ENCODE measurements around the gene CDHR4.
"Not testable (repeated sequence)": the region's sequence is repeated elsewhere in the genome, so short reads cannot be mapped to it uniquely, and the experiment has no call there.

Gene CDHR4

DNA sequence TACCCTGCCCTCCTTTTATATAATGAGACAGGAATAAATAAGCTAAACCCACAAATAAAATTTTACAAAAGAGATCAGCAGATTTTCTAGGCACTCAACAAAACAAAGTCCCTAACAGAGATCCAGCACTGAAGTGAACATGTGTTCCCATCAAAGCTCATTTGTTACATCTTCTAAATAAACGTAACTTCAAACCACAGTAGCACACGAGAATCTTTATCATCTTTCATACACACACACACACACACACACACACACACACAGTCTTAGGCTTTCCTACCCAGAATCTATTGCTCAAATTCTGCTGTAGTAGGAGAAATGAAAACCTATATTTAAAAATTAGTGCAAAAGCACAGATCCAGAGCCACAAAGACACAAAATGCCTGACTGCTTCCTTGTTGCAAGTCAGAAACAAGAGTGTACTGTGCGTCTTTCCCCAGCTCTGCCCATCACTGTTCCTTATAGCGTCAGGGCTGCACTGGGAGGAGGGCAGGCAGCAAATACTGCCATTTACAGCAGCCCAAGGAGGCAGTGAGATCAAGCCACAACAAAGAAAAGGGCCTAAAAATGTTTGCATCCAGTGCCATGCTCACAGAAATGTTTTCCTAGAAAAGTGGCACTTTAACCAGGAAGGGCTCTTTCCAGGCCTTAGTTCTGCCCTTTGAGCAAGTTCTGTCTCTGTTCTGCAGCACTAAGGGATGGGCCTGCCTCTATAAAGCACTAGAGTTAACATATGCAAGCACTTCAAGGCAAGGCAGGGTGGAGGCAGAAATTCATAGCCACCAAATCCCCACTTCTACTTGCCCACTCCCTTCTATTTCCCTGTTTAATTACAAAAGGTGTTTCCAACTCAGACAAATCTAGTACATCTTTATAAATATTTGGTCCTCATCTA is 19.3 kb downstream of the CDHR4 start:
- DNase-seq = no peak

DNA sequence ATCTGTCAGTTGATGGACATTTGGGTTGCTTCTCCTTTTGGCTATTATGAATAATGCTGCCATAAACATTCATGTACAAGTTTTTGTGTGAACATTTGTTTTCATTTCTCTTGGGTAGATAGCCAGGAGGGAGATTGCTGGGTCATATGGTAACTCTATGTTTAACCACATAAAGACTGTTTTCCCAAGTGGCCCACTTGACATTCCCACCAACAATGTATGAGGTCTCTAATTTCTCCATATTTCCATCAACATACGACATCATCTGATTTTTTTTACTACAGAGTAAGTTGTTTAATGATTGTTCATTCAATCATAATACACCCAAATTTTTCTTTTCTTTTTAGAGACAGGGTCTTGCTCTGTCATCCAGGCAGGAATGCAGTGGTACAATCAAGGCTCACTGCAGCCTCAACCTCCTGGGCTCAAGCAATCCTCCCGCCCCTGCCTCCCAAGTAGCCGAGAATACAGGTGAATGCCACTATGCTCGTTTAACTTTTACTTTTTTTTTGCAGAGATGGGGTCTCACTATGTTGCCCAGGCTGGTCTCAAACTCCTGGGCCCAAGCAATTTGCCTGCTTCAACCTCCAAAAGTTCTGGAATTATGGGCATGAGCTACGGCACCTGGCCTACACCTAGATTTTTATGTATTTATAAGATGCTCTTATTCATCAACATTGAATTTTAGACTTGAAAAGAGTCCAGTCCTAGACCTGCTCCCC is 20.2 kb downstream of the CDHR4 start:
- no peak for DNase-seq

DNA sequence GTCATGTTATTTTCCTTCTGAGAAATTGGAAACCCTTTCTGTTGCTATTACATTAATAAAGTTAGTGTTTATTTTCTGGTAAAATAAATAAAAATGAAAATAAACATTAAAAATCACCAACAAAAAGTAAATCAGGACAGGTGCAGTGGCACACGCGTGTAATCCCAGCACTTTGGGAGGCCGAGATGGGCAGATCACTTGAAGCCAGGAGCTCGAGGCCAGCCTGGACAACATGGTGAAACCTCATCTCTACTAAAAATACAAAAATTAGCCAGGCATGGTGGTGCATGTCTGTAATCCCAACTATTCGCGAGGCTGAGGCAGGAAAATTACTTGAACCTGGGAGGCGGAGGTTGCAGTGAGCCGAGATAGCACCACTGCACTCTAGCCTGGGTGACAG is 23.6 kb downstream of the CDHR4 start:
- not testable (repeated sequence) for DNase-seq

DNA sequence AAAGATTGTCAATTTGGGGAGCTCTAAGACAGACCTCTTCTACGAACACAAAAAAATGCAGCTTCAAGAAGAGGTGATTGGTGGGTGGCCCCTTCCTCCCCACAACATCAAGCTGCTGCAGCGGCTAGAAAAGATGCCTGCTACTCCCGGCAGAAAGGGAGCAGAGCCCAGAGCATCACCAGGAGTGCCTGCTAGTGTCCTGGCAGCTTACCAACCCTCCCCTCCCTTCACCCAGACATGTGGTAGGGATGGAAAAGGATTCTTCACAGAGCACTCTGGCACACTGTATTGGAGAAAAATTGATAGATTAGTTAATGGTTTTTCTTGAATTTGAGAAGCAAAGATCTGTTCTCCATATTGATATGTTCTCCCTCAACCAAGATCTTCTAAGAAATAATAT is 24.1 kb downstream of the CDHR4 start:
- DNase-seq = no peak

DNA sequence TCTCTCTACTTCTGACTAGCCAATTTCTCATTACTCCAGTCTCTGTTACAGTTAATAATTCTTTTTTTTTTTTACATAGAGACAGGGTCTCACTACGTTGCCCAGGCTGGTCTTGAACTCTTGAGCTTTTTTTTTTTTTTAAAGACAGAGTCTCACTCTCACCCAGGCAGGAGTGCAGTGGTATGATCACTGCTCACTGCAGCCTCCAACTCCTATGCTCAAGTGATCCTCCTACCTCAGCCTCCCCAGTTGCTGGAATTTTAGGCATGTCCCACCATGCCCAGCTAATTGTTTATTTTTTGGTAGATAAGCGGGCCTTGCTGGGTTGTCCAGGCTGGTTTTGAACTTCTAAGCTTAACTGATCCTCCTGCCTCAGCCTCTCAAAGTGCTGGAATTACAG is 27.0 kb downstream of the CDHR4 start:
- DNase-seq = no peak

DNA sequence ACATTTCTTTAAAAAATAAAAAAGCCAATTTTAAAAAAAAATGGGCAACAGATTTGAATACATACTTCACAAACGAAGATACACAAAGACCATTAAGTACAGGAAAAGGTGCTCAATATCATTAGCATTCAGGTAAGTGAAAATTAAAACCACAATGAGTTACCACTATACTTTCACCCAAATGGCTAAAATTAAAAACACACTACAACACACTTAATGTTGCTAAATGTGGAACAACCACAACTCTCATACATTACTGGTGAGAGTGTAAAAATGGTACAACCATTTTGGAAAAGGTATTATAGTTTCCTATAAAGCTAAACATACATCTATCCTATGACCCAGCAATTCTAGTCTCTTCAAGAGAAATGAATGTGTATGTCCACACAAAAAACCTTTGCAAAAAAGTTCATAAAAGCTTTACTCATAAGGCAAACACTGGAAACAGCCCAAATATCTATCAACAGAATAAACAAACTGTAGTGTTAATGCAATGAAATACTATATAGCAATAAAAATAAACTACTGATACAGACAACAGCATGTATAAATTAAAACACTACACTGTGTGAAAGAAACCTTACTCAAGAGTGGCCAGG is 28.2 kb downstream of the CDHR4 start:
- DNase-seq = no peak

DNA sequence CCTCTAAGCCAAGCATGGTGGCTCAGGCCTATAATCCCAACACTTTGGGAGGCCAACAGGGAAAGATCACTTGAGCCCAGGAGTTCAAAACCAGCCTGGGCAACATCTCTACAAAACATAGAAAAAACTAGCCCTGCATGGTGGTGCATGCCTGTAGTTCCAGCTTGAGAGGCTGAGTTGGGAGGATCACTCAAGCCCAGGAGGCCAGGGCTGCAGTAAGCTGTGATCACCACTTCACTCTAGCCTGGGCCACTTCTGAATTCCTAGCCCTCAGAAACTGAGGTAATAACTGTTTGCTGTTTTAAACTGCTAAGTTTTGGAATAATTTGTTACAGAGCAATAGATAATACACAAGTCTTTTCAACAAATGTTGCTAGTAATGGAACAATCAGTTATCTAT is 29.7 kb downstream of the CDHR4 start:
- no peak for DNase-seq

DNA sequence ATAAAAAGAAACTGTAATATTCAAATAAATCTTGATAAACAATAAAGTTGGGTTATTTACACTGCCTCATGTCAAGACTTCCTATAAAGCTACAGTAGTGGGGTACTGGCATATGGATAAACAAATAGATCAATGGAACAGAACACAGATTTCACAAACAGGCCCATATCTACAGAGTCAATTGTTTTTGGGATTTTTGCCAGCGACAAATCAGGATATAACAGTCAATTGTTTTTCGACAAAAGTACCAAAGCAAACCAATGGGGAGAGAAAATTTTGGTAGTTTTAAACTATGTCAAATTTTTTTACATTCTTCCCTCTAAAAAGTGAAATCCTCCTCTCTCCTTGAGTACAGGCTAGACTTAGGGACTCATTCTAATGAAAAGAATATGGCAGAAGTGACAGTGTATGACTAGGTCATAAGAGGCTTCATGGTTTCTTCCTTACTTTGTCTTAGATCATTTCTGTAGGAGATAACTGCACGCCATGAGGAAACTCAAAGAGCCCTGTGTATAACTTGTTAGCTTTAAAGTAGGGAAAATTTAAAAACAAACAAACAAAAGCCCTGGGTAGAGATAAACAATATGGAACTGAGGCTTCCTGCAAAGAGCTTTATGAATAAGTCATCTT is 30.3 kb downstream of the CDHR4 start:
- DNase-seq = no peak

DNA sequence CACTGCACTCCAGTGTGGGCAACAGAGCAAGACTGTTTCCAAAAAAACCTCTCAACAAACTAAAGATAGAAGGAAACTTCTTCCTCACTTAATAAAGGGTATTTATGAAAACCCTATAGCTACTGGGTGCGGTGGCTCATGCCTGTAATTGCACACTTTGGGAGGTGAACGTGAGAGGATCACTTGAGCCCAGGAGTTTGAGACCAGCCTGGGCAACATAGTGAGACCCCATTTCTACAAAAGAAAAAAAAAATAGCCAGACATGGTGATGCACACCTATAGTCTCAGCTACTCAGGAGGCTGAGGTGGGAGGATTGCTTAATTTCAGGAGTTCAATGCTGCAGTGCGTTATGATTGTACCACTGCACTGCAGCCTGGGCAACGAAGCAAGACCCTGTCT is 35.7 kb downstream of the CDHR4 start:
- DNase-seq = no peak

DNA sequence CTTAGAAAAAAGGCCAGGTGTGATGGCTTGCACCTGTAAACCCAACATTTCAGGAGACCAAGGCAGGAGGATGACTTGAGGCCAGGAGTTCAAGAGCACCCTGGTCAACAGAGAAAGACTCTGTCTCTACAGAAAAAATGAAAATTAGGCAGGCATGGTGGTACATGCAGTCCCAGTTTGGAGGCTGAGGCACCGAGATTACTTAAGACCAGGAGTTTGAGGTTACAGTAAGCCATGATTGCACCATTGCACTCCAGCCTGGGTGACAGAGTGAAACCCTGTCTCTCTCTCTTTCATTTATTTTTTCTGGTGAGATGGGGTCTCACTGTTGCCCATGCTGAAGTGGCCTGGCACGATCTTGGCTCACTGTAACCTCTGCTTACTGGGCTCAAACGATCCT is 38.0 kb downstream of the CDHR4 start:
- DNase-seq = no peak

DNA sequence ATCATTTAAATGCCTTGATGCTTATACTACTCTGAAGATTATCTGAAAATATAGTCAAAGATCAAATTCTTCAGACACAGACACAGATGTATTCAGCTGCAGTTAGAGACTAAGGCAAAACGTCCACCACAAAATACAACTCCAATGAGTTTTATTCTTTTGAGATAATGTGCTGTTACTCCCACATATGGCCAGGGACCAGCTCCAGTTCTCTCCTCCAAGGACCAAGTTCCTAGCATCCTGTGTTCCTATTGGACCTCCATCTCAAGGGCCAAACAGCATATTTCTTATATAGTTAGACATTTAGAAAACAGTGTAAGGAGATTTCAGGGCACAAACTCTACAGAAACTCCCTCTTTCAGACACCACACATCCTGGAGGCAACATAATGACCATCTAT is 40.4 kb downstream of the CDHR4 start:
- no peak for DNase-seq

DNA sequence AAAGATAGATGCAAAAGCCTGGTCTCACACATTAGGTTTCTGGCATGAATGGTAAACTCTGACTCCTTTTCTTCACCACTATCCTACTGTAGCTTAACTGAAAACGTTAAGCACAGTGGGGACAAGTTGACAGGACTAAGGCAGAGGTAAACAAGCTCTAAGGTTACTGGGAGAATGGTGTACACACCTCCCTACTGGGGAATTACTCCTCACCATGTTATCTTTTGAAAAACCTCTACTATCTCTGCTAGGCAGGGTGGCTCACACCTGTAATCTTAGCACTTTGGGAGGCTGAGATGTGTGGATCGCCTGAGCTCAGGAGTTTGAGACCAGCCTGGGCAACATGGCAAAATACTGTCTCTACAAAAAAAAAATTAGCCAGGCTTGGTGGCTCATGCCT is 42.5 kb downstream of the CDHR4 start:
- DNase-seq = no peak

DNA sequence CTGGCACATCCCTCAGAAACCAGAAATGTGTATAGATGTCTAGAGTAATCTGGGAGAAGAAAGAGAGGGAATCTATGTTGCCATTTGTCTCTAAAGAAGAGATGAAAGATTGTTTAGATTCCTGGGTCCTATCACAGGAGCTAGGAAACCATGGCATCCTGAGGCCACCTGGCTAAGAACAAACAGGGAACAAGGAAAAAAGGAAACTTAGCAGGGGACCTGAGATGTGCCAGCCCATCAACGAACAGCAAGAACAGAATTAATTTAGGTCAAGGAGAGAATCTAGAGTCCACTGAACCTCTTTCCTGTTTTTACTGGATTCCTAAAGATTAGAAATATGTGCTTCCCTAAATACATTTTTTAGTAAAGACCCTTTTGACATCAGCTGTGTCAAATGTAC is 43.6 kb downstream of the CDHR4 start:
- DNase-seq = no peak

DNA sequence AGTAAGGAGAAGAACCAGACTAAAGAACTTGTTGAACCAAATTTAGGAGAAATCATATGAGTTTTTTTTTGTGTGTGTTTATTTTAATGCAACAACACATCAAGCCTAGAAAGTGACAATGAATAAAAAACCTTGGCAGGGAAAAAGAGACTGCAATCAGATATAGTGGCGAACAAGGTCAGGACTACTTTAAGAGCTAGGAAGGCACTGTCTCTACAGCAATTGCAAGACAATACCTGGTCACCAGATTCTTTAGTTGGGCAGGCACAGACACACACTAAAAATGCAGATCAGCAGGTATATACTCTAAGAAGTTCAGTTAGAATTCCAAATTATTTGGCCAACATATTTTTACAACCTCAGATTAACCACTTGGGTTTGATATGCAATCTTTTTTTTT is 45.1 kb downstream of the CDHR4 start:
- no peak for DNase-seq

DNA sequence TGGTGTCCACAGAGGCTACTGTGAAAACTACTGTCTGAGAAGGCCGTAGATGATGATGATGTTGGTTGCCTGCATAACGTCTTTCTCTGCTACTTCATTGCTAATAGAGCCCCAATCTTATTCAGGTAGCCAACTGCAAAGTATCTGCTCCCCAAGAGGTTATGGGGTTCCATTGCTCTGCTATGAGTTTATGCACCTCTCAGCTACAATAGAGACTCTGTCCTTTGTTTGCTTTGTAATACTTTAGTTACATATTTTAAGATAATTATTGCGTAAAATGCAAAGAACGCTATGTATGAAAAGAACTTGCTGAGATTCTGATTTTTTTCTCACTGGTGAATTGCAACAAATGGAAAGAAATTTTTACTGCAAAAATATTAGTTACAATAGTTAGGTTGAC is 48.2 kb downstream of the CDHR4 start:
- DNase-seq = no peak

DNA sequence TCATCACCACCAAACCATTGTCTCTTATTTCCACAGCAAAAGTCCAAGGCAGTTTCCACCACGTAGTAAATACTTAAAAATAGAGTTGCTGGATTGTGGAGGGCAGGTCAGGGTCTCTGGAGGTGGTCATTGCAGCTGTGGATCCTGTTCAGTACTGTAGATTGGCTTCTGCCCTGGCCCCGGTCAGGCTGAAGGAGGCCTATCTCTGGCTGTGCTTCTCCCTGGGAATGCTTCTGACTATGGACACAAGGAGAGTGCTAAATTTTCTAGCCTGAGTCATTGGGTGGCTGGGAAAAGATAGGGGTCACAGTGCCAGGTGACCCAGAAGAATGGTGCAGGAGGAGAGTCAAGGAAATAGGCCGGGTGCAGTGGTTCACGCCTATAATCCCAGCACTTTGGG is 49.6 kb downstream of the CDHR4 start:
- DNase-seq = no peak

DNA sequence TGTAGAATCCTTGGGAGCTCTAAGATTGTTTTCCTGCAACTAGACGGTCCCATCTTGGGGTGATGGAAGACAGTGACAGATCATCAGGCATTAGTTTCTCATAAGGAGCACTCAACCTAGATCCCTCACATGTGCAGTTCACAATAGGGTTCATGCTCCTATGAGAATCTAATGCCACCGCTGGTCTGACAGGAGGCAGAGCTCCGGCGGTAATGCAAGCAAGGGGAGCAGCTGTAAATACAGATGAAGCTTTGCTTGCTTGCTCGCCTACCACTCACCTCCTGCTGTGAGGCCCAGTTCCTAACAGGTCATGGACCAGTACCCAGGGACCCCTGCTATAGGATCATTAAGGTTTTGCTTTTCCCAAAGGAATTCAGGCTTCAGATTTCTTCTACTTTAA is 50.8 kb downstream of the CDHR4 start:
- not testable (repeated sequence) for DNase-seq

DNA sequence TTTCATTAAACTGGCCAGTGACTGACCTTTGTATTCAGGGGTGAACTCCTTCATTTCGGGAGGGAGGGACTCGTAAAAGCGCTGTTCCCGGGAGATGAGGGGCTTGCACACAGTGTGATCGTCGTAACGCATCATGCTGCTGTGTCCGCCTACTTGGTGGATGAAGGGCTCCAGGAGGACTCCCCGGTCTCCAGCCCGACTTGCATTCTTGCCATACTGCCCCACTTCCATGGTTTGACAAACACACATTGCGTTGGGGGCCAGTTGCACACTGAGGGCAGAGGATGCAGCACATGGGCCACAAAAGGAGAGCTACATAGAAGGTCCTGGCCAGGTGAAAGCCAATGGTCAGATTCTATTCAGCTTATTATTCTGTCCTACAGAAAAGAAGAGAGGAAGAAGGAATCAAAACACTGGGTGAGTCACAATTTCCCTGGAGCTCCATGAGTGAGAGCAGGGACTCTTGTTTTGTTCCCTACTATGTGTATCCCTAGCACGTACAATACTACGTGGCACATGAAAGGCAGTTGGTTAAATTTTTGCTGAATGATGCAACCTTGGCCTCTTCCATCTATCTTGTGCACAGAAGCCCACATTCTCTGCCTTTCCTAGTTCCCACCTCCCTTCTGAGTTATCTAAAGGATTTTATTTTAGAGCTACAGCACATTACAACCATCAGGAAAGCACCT is 51.7 kb downstream of the CDHR4 start:
- DNase-seq = no peak

DNA sequence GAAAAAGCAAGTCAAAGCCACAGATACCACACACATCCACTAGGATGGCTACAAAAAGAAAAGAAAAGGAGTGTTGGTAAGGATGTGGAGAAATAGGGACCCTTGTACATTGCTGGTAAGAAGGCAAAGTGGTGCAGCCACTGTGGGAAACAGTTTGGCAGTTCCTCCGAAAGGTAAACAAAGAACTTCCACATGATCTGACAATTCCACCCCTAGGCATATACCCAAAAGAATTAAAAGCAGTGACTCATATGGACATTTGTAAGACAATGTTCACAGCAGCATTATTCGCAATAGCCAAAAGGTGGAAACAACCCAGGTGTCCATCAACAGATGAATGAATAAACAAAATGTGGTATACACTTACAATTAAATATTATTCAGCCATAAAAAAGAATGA is 53.7 kb downstream of the CDHR4 start:
- no peak for DNase-seq

Data from activated effector memory CD4-positive, alpha-beta T cell treated with Interleukin-2 at 50 U/mL for 16 hours (primary cell).